HG02798 (cell line): ENCODE measurements around the gene ESPN.
"Not testable (repeated sequence)": the region's sequence is repeated elsewhere in the genome, so short reads cannot be mapped to it uniquely, and the experiment has no call there.

Source experiments
- ATAC-seq: cut with Tn5 transposase; IDR thresholded peaks from one replicate; pipeline ENCODE4 v1.9.1; 2021; ENCODE audit warnings: mild to moderate bottlenecking; ENCODE audit not compliant: unreplicated experiment, poor library complexity

ESPN gene

GRCh38 chr1:6445929-6446328, 21.4 kb downstream of the ESPN start:
- not testable (repeated sequence) for ATAC-seq

GRCh38 chr1:6446665-6447015, 22.1 kb downstream of the ESPN start:
- ATAC-seq: no peak

- ATAC-seq: no peak
Observed at GRCh38 chr1:6447016-6447817, 22.6 kb downstream of the ESPN start.

- no peak for ATAC-seq
Observed at GRCh38 chr1:6447818-6448748, 23.5 kb downstream of the ESPN start.

GRCh38 chr1:6448749-6449631, 24.4 kb downstream of the ESPN start:
- no peak for ATAC-seq

GRCh38 chr1:6450005-6450450, 25.5 kb downstream of the ESPN start:
- no peak for ATAC-seq

- not testable (repeated sequence) for ATAC-seq
Observed at GRCh38 chr1:6450486-6450885, 25.9 kb downstream of the ESPN start.

GRCh38 chr1:6450943-6451373, 26.4 kb downstream of the ESPN start:
- ATAC-seq: no peak

GRCh38 chr1:6453895-6454855, 29.6 kb downstream of the ESPN start:
- ATAC-seq: not testable (repeated sequence)

GRCh38 chr1:6454856-6455751, 30.5 kb downstream of the ESPN start:
- no peak for ATAC-seq

GRCh38 chr1:6455752-6456520, 31.4 kb downstream of the ESPN start:
- not testable (repeated sequence) for ATAC-seq

- ATAC-seq: no peak
Observed at GRCh38 chr1:6456800-6457466, 32.4 kb downstream of the ESPN start.

GRCh38 chr1:6459850-6460265, 35.3 kb downstream of the ESPN start:
- no peak for ATAC-seq

- ATAC-seq: no peak
Observed at GRCh38 chr1:6460301-6461050, 35.9 kb downstream of the ESPN start.

- no peak for ATAC-seq
Observed at GRCh38 chr1:6461051-6461530, 36.5 kb downstream of the ESPN start.
